HG03558 (cell line): ENCODE data around the gene WDPCP.
"Not testable (repeated sequence)": the region's sequence is repeated elsewhere in the genome, so short reads cannot be mapped to it uniquely, and the experiment has no call there.

Experiments used
- ATAC-seq: cut with Tn5 transposase; IDR thresholded peaks from one replicate; pipeline ENCODE4 v1.9.1; 2021; ENCODE audit warnings: moderate number of reproducible peaks; ENCODE audit not compliant: unreplicated experiment; ENCODE audit errors: extremely low read depth

The WDPCP gene

DNA sequence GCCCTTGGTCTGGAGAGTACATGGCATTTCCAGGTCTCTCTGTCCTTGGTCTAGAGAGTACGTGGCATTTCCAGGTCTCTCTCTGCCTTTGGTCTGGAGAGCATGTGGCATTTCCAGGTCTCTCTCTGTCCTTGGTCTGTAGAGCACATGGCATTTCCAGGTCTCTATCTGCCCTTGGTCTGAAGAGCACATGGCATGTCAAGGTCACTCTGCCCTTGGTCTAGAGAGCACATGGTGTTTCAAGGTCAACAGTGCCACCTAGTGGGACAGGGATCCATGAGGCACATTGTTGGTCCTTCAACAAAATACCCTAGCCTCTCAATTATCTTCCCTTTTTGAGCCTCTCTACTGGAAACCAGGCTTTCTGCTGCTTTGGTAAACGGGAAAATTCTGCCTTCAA, 287.4 kb downstream of the WDPCP start:
- ATAC-seq = no peak

DNA sequence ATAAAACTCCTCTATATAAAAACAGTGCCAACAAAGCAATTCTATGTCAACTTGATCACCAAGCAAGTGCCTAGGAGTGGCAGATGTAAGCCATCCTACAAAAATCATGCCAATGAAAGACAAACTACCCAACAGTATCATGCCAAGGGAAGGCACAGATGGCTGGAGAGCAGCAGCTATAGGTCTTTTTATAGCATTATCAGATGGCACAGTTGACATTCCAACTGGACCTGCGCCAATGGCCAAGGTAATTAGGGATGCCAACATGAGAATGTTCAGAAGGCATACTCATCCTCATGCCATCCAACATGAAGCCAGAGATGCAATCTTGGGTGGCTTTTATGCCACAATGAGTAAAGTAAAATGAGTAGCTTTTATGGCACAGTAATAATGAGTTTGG, 300.3 kb downstream of the WDPCP start:
- ATAC-seq = no peak

DNA sequence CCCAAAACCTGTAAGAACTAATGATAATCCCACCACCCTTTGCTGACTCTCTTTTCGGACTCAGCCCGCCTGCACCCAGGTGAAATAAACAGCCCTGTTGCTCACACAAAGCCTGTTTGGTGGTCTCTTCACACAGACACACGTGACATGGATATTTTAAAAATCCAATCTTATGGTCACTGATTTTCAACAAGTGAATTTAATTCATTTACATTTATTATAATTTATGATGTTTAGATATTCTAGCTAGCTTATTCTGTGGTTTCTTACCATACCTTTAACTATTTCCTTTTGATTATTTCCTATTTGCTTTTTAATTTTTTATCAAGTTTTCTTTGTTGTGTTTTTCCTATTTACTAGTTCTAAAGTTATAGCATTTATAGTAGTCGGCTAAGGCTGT, 301.8 kb downstream of the WDPCP start:
- not testable (repeated sequence) for ATAC-seq

DNA sequence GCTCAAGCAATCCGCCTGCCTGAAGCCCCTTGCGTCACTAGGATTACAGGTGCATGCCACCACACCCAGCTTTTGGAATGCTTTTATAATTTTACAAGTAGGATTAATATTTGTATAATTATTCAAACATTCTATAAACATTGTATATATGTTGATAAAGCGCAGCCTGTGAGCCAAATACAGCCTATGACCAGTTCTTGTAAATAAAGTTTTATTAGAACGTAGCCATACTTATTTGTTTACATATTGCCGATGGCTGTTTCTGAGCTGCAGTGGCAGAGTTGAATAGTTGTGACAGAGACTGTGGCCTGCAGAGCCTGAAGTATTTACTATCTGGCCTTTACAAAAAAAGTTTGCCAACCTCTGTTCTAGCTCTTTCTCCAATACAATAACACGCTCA, 305.0 kb downstream of the WDPCP start:
- no peak for ATAC-seq

DNA sequence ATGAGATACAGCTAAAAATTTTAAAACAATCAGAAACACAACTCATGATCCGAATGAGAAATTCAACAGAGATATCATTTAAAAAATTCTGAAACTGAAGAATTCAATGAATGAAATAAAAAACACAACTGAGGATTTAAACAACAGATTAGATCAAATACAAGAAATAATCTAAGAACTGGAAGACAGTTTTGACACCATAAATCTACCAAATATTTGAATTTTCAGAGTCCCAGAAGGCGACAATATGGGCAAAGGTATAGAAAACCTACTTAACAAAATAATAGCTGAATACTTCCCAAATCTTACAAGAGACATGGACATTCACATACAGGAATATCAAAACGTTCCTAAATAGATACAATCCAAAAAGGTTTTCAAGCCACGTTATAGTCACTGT, 315.7 kb downstream of the WDPCP start:
- no peak for ATAC-seq

DNA sequence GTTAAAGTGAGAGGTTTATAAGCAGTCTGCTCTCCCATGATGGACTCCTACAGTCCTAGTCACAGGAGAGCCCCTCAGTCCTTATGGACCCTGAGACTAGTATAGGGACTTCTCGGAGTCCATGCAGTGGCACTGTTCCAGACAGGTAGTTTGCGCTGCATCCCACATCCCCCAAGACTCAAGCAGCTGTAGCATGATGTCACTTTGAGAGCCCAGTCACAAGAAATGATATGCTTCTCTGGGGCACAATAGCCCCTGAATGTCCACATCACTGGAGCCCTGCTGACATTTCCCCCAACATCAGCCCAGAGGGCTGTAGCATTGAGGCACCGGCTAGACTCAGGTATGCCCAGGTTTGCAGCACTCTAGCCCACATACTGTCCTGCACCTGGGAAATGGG, 317.6 kb downstream of the WDPCP start:
- ATAC-seq = no peak

DNA sequence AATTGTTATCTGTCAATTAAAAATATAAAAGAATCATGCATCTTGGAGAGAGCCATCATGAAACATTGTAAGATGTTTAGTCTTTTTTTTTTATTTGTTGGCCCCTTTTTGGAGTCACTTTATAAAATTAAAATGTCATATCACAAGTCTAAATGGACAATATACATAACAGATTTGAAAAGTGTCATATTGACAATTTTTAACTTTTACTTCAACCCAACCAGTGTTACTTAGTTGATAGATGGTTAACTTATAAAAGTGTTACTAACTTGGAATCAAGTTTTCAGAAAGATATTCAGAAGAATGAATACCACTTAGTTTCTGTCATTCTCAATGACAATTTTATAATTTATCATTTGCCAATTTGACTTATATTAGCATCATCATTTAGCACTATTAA, 319.3 kb downstream of the WDPCP start:
- ATAC-seq = no peak

DNA sequence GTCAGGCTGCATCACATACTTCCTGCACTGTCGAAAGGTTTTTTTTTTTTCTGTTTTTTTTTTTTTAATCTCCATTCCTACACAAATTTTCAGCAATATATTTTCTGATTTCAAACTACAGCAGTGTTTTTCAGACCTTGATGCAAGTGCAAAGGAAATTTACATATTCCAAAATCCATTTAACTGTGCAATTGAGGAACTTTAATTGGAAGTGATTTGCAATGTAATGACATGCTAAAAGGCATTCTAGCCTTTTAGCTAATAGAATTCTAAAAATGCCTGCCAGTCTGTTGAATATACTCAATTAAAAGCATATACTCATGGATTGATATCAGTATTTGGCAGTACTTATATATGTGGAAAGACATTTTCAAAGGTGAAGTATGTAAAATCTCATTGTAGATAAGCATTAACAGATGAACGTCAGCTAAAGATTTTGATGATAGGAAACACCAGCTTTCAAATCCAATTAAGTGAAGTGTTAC, 327.1 kb downstream of the WDPCP start:
- ATAC-seq = no peak

DNA sequence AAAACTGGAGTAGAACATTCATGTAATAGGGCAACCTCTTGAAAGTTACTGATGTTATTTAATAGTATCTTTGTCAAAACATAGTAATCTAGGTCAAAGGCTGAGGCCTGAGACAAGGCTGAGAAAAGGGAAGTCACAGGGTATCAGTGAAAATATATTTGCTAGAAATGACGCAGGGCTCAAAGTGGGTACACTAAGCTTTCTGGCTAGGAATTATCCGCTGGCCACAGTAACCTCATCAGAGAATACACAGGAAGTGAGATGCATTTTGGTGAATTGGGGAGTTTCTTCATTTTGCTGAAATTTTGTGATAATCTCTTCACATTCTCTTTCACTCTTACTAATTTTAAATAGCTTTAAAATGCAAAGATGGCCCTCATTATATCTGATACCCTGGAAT, 330.8 kb downstream of the WDPCP start:
- ATAC-seq = no peak

DNA sequence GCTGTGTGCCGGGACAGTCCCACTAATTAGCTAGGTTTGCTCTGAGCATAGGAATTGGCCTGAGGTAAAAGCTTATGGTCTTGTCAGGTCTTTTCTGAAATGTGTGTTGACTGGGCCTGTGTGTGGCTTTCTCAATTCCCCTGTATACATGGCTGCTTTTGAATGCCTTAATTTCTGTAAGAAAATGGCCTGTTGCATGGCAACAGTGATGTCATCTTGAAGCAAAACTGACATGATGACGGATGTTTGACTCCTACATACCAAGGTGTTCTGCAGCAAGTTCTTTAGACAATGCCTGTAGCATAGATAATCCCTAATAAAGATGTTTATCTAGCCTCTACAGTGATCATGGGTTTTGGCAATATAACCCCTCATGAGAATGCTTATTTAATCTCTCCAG, 339.1 kb downstream of the WDPCP start:
- no peak for ATAC-seq

DNA sequence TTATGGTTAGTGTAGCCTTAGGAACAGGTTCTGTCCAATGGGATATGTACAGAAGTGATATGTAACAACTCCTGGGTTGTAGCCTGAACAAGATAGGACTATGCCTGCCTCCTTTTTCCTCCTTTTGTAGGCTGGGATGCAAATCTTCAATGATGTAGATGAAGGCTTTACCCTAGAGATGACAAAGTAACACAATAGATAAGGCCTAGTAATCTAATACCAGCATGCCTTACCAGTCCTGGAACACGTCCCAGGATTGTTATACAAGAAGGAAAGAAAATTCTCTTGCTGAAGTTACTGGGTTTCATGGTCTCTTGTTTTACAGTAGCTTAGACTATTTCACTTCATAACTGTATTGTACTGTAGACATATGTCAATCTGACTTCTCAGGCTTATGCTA, 345.5 kb downstream of the WDPCP start:
- ATAC-seq = no peak

DNA sequence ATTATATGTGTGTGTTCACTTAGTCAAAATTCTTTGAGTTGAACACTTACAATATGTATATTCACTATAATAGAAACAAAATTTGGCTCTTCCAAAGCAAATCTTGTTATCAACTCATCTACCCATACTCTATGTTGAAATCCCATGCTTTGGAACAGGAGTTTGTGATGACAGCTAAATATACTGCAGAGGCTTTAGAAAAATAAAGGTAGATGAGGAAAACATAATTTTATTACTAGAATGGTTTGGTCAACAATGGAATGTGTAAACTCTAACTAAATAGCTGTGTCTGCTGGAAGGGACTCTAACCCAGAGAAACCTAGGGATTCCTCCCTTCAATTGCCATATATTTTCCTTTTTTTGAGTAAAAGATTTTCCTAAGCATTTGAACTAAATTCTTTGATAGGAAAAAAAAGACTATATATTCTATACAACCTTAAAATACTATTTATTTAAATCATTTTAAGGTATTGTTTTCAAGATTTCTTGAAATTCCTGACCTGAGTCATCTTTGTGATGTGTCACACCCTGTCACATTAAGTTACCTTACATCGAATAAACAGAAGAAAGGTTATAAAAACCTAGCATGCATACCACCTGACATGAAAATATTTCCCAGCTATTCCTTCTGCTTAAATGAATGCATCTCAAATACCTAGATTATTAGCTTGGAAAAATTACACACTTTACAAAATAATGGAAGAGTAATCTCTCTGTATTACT, 362.2 kb downstream of the WDPCP start:
- ATAC-seq = no peak

DNA sequence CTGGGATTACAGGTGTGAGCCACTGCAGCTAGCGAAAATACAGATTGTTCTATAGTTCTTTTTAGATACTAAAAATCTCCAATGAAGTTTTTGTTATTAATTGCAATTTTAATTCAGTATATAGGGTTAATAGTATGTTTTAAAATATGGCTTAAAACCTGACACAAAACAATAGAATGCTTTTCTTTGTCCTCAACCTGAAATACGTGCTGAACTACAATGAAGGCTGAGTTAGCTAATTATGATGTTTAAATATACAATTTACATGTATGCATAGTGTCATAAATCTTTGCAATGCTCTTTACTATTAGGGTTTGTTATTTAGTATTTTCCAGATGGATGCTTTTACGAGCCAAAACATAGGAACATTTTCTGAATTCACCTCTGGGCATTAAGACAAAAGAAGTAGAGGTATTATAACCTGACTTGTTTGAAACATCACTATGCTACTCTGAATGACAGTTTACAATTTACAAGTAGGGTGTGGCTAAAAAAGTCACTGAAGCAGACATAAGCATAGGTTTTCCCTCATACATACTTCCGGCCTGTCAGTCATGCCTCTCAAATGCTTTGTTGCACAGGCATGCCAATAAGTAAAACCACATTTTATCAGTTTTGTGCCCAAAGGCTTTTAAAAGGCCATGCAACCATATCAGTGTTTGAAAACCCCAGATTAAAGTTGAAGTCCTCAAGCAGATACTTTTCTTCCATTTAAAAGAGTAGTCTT, 369.3 kb downstream of the WDPCP start:
- no peak for ATAC-seq

DNA sequence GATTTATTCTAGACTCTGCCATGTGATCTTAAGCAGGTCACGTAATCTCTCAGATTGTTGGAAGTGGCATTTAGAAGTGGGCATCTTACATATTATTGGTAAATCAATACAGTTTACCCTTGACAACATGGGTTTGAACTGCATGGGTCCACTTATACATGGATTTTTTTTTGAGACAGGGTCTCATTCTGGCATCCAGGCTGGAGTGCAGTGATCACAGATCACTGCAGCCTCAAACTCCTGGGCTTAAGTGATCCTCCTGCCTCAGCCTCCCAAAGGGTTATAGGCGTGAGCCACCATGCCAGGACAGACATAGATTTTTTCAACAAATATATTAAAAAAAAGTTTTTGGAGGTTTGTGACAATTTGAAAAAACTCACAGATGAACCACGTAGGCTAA, 393.0 kb downstream of the WDPCP start:
- no peak for ATAC-seq

DNA sequence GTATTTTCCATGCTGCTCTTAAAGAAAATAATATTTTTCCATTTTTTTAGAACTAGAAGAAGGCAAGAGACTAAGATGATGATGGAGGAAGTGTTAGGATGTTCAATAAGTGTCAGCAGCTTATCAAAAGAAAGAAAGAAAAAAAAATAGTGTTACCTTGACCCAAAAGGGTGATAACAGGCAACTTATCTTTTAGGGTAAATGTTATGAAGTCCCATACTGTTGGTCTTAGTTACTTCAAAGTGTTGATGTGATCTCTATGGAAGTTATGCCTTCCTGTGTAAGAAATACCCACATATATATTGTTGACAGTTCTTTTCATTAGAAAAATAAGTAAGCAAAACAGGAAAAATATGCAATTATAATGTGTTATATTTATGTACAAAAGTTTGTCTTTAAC, 394.1 kb downstream of the WDPCP start:
- no peak for ATAC-seq

DNA sequence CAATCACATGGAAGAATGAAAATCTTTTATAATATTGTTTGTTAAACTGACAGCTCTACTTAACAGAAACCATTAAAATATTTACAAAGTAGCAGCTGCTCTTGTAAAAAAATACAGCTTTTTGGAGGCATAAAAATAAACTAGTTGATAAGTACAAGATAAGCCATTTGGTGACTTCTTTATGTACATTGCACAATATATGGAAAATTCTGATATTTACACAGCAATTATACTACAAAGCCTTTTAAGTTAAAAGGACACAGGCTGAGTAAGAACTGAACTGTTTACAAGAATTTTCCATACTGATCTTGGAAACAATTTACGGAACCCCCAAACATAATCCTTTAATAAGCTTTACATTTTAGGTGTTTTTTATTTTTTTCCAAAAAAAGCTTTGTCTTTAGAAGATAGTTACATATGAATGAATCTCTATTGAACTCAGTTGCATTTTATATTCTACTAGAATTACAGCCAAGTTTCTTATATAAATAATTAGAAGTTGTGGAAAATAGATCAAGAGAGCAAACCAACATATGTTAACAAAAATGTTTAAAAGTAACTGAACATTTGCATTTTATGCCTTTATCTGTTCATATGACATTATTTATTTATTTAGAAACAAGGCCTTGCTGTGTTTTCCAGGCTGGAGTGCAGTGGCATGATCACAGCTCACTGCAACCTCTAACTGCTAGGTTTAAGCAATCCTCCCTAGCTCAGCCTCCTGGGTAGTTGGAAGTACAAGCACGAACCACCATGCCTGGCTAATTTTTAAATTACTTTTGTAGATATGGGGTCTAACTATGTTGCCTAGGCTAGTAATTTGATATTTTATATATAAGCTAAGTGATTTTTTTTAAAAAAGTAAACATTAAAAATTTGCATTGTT, 395.1 kb downstream of the WDPCP start:
- no peak for ATAC-seq

DNA sequence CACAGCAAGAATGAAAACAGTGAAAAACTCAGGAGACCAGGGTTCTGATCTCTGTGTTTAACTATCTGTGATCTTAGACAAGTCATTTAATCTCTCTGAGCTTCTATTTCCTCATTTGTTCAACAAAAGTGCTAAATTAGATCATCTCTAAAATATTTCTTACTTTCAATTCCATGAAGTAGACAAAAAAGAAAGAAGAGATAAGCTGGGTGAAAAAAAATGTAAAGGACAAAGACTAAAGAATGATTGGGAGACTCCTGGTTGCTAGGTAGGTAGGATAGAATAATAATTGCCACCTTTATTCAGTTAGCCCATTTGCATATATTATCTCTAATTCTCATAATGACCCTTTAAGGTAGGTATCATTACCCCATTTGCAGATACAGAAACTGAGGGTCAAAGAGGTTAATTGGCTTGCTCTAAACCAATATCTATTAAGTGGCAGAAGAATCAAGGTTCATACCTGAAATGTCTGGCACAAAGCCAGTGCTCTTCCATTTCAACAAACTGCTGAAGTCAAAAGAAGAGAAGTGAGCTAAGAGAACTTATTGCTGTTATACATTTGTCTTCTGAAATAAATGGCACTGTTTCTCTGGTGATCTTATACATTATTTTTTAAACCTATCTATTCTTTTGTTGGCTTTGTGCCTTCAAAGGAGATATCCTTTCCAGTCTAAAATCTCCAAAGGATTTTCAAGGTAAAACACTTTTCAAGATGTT, 395.9 kb downstream of the WDPCP start:
- ATAC-seq = no peak

DNA sequence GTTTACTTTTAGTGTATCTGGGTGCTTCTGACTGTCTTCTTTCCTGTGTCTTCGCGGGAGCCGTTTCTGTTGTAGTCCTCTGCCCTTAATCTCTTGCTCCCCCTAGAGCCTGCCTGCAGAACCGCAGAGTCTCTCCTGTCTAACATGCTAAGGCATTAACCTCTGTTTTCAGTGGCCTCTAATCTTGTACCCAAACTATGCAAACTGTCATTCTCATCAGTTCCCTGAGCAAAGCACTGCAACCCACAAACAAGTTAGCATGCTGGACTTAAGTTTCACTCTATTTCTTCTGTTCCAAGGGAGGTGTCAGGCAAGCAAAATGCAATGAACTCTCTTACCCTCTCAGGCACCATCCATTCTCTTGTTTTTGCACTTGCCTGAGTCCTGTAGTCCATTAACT, 399.3 kb downstream of the WDPCP start:
- ATAC-seq = no peak

DNA sequence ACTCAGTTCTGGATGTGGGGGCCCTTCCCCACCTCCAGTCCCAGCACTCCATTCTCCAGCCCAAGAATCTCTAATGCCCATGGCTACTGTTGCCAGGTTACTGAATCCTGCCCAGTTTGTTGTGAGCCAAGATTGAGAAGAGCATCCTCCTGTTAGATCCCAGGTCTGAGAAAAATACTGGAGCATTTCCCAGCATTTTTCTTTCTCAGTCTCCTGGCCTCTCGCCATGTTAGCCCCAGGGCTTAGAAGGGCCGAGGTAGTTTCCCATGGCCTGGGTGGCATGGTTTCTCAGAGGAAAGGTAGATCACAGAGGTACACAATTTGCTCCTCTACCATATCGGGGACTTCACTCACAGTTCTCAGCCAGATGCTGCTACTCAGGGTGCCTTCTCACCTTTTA, 401.9 kb downstream of the WDPCP start:
- no peak for ATAC-seq

DNA sequence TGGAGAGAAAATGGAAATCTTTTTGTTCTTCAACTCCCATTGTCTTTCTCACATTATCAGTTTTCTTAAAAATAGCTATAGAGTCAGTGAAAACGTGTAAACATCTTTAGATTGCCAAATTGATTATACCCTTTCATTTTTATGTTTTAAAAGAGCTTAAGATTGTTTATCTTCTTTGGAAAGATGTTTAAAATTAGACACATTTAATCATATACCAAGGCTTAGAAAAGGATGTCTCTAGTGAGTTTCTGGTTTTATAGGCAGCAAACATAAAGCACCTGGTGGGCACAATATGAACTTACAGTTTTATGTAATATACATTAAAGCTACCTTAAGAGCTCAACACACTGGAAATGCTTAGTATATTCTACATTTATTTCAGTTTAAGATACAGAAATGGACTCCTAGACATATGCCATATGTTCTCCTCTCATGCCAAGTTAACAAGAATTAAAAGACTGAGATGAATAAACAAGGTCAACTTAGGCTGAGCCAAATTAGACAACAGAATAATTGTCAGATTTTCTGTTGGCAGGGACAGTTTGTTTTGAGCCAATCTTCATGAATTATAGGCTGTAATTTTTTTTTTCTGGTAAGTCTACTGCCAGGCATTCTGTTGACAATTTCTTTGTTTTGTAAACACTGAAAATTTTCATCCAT, 425.0 kb downstream of the WDPCP start:
- no peak for ATAC-seq
